ENCODE results near the gene TMPRSS9. TPM values are rescaled to one million over a fixed set of nuclear protein-coding genes. Genes with fewer than 3 reads are reported as not detected.
A peak's percentile ranks its signal among the peaks of the same experiment; 100 is the strongest.
"Not testable (repeated sequence)": the region's sequence is repeated elsewhere in the genome, so short reads cannot be mapped to it uniquely, and the experiment has no call there.

Gene TMPRSS9
- polyA plus RNA-seq, 1 donor: 1.9 TPM

DNA sequence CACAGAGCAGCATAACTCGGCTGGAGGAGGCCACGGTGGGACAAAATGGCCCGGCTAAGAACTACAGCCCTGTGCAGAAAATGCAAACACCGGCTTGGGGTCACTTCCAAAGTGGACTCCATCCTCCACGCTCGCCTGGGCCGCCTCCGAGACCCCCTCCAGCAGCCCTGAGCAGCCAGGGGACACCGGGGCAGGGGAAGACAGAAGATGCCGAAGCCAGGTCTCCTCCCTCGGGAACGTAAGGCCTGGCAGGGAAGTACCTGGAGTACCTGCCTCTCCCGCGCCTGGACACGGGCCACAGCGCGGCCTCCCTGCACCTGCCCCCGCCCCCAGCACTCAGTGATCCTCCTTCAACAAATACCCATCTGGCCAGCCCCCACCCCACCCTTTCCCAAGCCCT, 91.7 kb downstream of the TMPRSS9 start:
- Histone ChIP-seq H3K4me1 (ENCODE audit: control insufficient read depth, insufficient read depth, low read length) (peaks cover 6% of the 10 kb centered on the region), H3K4me3 (ENCODE audit: low read length) (no peak overlapping the region), H3K27ac (ENCODE audit: low read length) (no peak overlapping the region), H3K27me3 (ENCODE audit: control insufficient read depth, insufficient read depth, low read length) (no peaks in the 10 kb centered on the region), H3K9me3 (ENCODE audit: control insufficient read depth, low read depth, low read length) (peaks cover 6% of the 10 kb centered on the region), H3K36me3 (ENCODE audit: control insufficient read depth, insufficient read depth, low read length) (peaks cover 5% of the 10 kb centered on the region)
- DNase-seq: no peak
- WGBS (ENCODE audit: insufficient coverage, low lambda C conversion rate): no CpG with 5 or more reads among the region's 18 CpGs

DNA sequence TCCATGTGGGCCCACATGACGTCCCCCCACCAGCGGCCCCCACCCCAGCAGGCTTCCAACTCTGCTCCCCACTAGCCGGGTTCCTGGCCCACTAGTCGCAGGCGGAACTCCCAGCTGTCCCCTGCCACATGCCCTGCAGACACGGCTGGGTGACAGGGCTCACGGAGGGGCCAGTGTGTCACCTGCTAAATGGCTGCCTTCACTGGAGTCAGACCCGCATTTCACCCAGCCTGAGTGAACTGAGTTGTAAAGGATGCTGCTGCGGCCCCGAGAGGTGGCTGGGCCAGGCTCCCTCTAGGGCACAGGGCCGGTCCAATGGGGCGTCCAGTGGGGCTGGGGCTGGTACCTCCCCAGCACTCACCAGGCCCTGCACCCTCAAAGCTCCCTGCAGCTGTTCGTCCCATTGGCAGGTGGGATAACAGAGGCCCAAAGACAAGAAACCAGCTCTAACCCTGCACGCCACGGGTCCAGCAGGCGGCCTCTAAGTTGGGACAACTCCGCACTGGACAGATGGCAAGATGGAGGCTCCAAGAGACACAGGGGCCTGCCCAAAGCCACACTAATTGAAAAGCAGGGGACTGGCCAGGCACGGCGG, 93.5 kb downstream of the TMPRSS9 start:
- no peak for DNase-seq
- H3K4me3 ChIP-seq (ENCODE audit: low read length): no peak overlapping the region
- H3K27me3 ChIP-seq (ENCODE audit: control insufficient read depth, insufficient read depth, low read length): no peaks in the 10 kb centered on the region
- no peak overlapping the region for H3K27ac ChIP-seq (ENCODE audit: low read length)
- H3K4me1 ChIP-seq (ENCODE audit: control insufficient read depth, insufficient read depth, low read length): peaks cover 10% of the 10 kb centered on the region
- peaks cover 5% of the 10 kb centered on the region for H3K36me3 ChIP-seq (ENCODE audit: control insufficient read depth, insufficient read depth, low read length)
- WGBS (ENCODE audit: insufficient coverage, low lambda C conversion rate): no CpG with 5 or more reads among the region's 19 CpGs
- H3K9me3 ChIP-seq (ENCODE audit: control insufficient read depth, low read depth, low read length): peaks cover 6% of the 10 kb centered on the region

DNA sequence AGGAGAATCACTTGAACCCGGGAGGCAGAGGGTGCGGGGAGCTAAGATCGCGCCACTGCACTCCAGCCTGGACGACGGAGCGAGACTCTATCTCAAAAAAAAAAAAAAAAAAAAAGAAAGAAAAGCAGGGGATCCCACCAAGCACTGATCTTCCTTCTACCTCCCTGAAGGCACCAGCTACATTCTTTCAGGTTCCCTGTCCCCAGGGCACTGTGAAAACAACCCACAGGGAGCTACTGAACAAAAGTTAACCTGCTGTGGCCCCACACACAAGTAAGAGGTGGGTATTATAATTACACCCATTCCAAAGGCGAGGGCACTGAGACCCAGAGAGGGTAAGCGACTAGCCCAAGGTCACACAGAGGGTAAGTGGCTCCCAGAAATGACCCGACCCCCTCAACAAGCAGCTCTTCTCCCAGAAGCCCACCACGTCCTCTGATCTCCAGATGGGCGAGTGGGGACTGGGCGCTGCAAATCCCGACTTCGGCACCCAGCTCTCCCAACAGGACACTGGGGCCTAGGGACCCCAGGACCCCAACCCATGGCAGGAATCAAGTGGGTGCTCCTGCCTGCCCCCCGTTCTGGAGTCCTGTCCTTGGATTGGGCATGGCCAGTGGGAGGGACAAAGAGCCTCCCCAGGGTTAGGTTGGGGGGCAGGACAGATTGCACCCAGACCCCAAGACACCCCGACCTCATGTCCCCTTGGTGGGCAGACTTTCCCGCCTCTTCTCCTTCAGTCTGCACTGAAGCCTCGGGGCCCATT, 94.3 kb downstream of the TMPRSS9 start:
- DNase-seq: no peak
- H3K27ac ChIP-seq (ENCODE audit: low read length): no peak overlapping the region
- H3K4me1 ChIP-seq (ENCODE audit: control insufficient read depth, insufficient read depth, low read length): peaks cover 10% of the 10 kb centered on the region
- no CpG with 5 or more reads among the region's 19 CpGs for WGBS (ENCODE audit: insufficient coverage, low lambda C conversion rate)
- no peaks in the 10 kb centered on the region for H3K27me3 ChIP-seq (ENCODE audit: control insufficient read depth, insufficient read depth, low read length)
- H3K9me3 ChIP-seq (ENCODE audit: control insufficient read depth, low read depth, low read length): peaks cover 6% of the 10 kb centered on the region
- no peak overlapping the region for H3K4me3 ChIP-seq (ENCODE audit: low read length)
- peaks cover 3% of the 10 kb centered on the region for H3K36me3 ChIP-seq (ENCODE audit: control insufficient read depth, insufficient read depth, low read length)

DNA sequence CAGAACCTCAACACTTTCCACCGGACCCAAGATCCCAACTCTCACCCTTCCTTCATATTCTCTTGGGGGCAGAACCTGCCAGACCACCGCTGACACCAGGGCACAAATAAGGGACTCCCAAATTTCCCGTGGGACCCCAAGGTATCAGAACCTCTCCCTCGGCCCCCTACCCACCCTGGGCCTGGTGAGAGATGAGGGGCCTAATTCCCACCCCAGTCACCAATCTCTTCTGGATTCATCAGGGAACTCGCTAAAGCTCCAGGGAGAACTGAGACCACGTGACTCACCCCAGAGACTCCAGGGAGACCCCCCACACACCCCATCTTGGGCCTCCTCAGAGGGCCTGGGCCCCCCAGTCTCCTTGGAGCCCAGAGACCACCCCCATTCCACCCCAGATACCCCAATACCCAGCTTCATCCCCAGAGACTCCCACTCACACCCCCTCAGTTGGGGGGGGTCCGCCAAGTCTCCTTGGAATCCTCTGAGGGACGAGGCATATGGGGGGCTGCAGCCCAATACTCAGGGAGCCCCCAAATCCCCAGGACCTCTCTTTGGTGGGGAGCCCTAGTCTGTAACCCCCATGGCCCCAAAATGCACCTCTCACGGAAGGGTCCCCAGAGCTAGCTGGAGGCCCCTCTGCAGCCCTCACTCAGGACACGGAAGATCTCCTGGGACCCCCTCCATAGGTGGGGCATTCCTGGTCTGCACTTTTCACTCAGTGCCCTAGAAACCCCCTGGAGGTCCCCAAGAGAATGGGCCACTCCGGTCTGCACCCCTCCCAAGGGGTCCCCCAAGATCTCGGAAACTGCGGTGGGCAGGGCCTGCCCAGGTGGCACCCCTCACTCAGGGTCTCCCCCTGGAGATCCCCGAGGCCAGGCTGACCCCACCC, 95.1 kb downstream of the TMPRSS9 start:
- DNase-seq: no peak
- H3K4me1 ChIP-seq (ENCODE audit: control insufficient read depth, insufficient read depth, low read length): peaks cover 10% of the 10 kb centered on the region
- peaks cover 6% of the 10 kb centered on the region for H3K9me3 ChIP-seq (ENCODE audit: control insufficient read depth, low read depth, low read length)
- peak overlapping the region; percentile 98 for H3K4me3 ChIP-seq (ENCODE audit: low read length)
- no CpG with 5 or more reads among the region's 14 CpGs for WGBS (ENCODE audit: insufficient coverage, low lambda C conversion rate)
- H3K27ac ChIP-seq (ENCODE audit: low read length): no peak overlapping the region
- H3K36me3 ChIP-seq (ENCODE audit: control insufficient read depth, insufficient read depth, low read length): peaks cover 3% of the 10 kb centered on the region
- no peaks in the 10 kb centered on the region for H3K27me3 ChIP-seq (ENCODE audit: control insufficient read depth, insufficient read depth, low read length)

DNA sequence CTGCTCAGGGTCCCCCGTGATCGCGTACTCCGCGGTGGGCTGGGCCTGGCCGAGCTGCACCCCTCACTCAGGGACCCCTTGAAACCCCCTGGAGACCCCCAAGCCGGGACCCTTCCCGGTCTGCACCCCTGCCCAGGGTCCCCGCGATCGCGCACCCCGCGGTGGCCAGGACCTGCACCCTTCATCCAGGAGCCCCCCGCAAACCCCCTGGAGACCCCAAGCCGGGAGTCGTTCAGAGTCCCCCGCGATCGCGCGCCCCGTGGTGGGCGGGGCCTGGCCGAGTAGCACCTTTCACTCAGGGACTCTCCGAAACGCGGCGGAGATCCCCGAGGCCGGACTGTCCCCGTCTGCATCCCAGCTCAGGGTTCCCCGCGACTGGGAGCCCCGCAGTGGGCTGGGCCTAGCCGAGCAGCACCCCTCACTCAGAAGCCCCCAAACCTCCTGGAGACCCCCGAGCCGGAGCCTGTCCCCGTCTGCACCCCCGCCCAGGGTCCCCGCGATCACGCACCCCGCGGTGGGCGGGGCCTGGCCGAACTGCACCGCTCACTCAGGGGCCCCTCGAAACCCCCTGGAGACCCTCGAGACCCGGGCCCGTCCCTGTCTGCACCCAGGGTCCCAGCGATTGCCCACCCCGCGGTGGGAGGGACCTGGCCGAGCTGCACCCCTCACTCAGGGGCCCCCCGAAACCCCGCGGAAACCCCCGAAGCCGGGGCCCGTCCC, 95.9 kb downstream of the TMPRSS9 start:
- no peak for DNase-seq
- Histone ChIP-seq H3K27ac (ENCODE audit: low read length) (no peak overlapping the region), H3K4me3 (ENCODE audit: low read length) (peak overlapping the region; percentile 98), H3K36me3 (ENCODE audit: control insufficient read depth, insufficient read depth, low read length) (peaks cover 3% of the 10 kb centered on the region), H3K9me3 (ENCODE audit: control insufficient read depth, low read depth, low read length) (peaks cover 6% of the 10 kb centered on the region), H3K27me3 (ENCODE audit: control insufficient read depth, insufficient read depth, low read length) (no peaks in the 10 kb centered on the region), H3K4me1 (ENCODE audit: control insufficient read depth, insufficient read depth, low read length) (peaks cover 10% of the 10 kb centered on the region)
- no CpG with 5 or more reads among the region's 62 CpGs for WGBS (ENCODE audit: insufficient coverage, low lambda C conversion rate)

DNA sequence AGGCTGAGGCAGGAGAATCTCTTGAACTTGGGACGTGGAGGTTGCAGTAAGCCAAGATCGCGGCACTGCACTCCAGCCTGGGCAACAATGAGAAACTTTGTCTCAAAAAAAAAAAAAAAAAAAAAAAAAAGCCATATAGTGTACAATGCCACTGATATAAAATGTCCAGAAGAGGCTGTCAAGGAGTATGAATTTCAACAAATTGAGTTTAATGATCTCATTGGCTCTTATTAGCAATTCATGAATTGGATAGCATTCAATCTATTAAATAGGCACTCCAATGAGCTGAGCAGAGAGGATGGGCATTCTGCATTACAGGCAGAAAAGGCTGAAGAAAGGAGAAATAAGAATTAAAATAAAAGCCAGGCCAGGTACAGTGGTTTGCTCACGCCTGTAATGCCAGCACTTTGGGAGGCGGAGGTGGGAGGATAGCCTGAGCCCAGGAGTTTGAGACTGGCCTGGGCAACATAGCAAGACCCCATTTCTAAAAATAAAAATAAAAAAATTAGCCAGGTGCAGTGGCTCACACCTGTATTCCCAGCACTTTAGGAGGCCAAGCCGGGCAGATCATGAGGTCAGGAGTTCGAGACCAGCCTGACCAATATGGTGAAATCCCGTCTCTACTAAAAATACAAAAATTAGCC, 97.5 kb downstream of the TMPRSS9 start:
- Histone ChIP-seq H3K4me1 (ENCODE audit: control insufficient read depth, insufficient read depth, low read length) (peaks cover 19% of the 10 kb centered on the region), H3K36me3 (ENCODE audit: control insufficient read depth, insufficient read depth, low read length) (no peaks in the 10 kb centered on the region), H3K27ac (ENCODE audit: low read length) (peak overlapping the region; percentile 75), H3K4me3 (ENCODE audit: low read length) (peak overlapping the region; percentile 27), H3K27me3 (ENCODE audit: control insufficient read depth, insufficient read depth, low read length) (no peaks in the 10 kb centered on the region), H3K9me3 (ENCODE audit: control insufficient read depth, low read depth, low read length) (peaks cover 10% of the 10 kb centered on the region)
- no CpG with 5 or more reads among the region's 8 CpGs for WGBS (ENCODE audit: insufficient coverage, low lambda C conversion rate)
- DNase-seq: no peak

DNA sequence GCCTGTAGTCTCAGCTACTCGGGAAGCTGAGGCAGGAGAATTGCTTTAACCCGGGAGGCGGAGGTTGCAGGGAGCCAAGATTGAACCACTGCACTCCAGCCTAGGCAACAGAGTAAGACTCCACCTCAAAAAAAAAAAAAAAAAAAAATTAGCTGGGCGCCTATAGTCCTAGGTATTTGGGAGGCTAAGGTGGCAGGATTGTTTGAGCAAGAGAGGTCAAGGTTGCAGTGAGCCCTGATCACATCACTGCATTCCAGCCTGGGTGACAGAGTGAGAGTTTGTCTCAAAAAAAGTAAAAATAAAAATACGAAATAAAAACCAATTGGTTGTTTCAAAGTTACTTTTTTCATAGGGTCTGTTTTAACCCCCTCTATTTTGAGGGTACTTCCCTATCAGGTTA, 98.0 kb downstream of the TMPRSS9 start:
- no CpG with 5 or more reads among the region's 5 CpGs for WGBS (ENCODE audit: insufficient coverage, low lambda C conversion rate)
- DNase-seq: no peak
- Histone ChIP-seq H3K27me3 (ENCODE audit: control insufficient read depth, insufficient read depth, low read length) (no peaks in the 10 kb centered on the region), H3K4me1 (ENCODE audit: control insufficient read depth, insufficient read depth, low read length) (peaks cover 19% of the 10 kb centered on the region), H3K9me3 (ENCODE audit: control insufficient read depth, low read depth, low read length) (peaks cover 10% of the 10 kb centered on the region), H3K36me3 (ENCODE audit: control insufficient read depth, insufficient read depth, low read length) (no peaks in the 10 kb centered on the region), H3K4me3 (ENCODE audit: low read length) (no peak overlapping the region), H3K27ac (ENCODE audit: low read length) (no peak overlapping the region)

DNA sequence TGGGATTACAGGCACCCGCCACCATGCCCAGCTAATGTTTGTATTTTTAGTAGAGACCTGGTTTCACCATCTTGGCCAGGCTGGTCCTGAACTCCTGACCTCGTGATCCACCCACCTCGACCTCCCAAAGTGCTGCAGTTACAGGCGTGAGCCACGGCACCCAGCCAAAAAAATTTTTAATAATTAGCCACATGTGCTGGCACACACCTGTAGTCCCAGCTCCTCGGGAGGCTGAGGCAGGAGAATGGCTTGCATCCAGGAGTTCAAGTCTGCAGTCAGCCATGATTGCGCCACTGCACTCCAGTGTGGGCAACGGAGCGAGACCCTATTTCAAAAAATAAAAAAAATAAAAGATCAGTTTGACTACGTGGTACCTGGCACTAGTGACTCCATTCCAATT, 98.7 kb downstream of the TMPRSS9 start:
- not testable (repeated sequence) for H3K9me3 ChIP-seq (ENCODE audit: control insufficient read depth, low read depth, low read length); DNase-seq; H3K27ac ChIP-seq (ENCODE audit: low read length); H3K27me3 ChIP-seq (ENCODE audit: control insufficient read depth, insufficient read depth, low read length); H3K4me3 ChIP-seq (ENCODE audit: low read length); H3K36me3 ChIP-seq (ENCODE audit: control insufficient read depth, insufficient read depth, low read length)
- no CpG with 5 or more reads among the region's 10 CpGs for WGBS (ENCODE audit: insufficient coverage, low lambda C conversion rate)
- peaks cover 19% of the 10 kb centered on the region for H3K4me1 ChIP-seq (ENCODE audit: control insufficient read depth, insufficient read depth, low read length)

DNA sequence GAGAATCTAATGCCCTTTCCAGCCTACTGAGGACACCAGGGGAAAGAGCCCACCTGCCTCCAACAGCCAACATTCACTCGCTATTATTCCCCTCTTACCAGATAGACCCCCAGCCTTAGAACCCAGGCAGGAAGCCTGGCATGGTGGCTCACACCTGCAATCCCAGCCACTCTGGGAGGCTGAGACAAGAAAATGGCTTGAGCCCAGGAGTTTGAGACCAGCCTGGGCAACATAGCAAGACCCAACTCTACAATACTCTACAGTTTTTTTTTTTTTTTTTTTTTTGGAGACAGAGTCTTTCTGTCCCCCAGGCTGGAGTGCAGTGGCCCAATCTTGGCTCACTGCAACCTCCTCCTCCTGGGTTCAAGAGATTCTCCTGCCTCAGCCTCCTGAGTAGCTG, 100.2 kb downstream of the TMPRSS9 start:
- no CpG with 5 or more reads among the region's 1 CpG for WGBS (ENCODE audit: insufficient coverage, low lambda C conversion rate)
- Histone ChIP-seq H3K9me3 (ENCODE audit: control insufficient read depth, low read depth, low read length) (peaks cover 10% of the 10 kb centered on the region), H3K4me3 (ENCODE audit: low read length) (no peak overlapping the region), H3K27me3 (ENCODE audit: control insufficient read depth, insufficient read depth, low read length) (no peaks in the 10 kb centered on the region), H3K36me3 (ENCODE audit: control insufficient read depth, insufficient read depth, low read length) (no peaks in the 10 kb centered on the region), H3K4me1 (ENCODE audit: control insufficient read depth, insufficient read depth, low read length) (peaks cover 19% of the 10 kb centered on the region), H3K27ac (ENCODE audit: low read length) (no peak overlapping the region)
- no peak for DNase-seq

Measured in large intestine (tissue), 3 donors.